CD4-positive, alpha-beta T cell (primary cell): ENCODE data around the gene ABCB11. TPM values are rescaled to one million over a fixed set of nuclear protein-coding genes. Genes with fewer than 3 reads are reported as not detected.

Experiments
- ATAC-seq: fragments of 200-7000 bp; cut with Tn5 transposase; one replicate; pipeline ENCODE4 v1.10.0; 2022; ENCODE audit warnings: mild to moderate bottlenecking; ENCODE audit not compliant: poor library complexity
- CTCF ChIA-PET: fragments of 350-600 bp; sonication (Branson Sonifier 250); formaldehyde crosslinking; loops from one replicate; lab custom pipeline; 2021; ENCODE audit warnings: antibody characterized with exemption, inconsistent platforms; lab: Charles Lee
- POLR2A ChIA-PET: fragments of 350-600 bp; sonication (Branson Sonifier 250); formaldehyde crosslinking; loops from one replicate; lab custom pipeline; 2021; ENCODE audit warnings: antibody characterized with exemption, inconsistent platforms; lab: Charles Lee
- DNase-seq, 14 experiments: peaks; one replicate each; pipeline ENCODE4 v3.0.0-alpha.2; 2013 to 2020; ENCODE audit warnings: mixed read lengths in 2 of 14
- H3K27ac ChIP-seq, 2 donors: one replicate each; pipeline versions ENCODE4 v1.5.1 to v1.7.0; 2013; ENCODE audit warnings: low read length in 2 of 2, low read depth in 1 of 2, mild to moderate bottlenecking in 1 of 2
- H3K27me3 ChIP-seq, 2 experiments: 1 replicate in 1 of 2; 2 replicates in 1 of 2; pipeline versions ENCODE4 v1.6.1 to v1.7.0; 2013; ENCODE audit warnings: low read length in 2 of 2, control low read depth in 1 of 2, mild to moderate bottlenecking in 1 of 2, moderate library complexity in 1 of 2; ENCODE audit not compliant: insufficient read depth in 2 of 2, control insufficient read depth in 1 of 2
- H3K36me3 ChIP-seq: one replicate; pipeline ENCODE4 v1.6.1; 2013; ENCODE audit warnings: low read length, control low read depth; ENCODE audit not compliant: insufficient read depth
- H3K4me1 ChIP-seq: one replicate; pipeline ENCODE4 v1.6.1; 2013; ENCODE audit warnings: low read length, control low read depth; ENCODE audit not compliant: insufficient read depth
- H3K4me3 ChIP-seq: one replicate; pipeline ENCODE4 v1.5.1; 2013; ENCODE audit warnings: mild to moderate bottlenecking, low read length, moderate library complexity
- H3K9me3 ChIP-seq, 2 experiments: 1 replicate in 1 of 2; 2 replicates in 1 of 2; pipeline versions ENCODE4 v1.6.1 to v1.7.0; 2013; ENCODE audit warnings: low read length in 2 of 2, mild to moderate bottlenecking in 2 of 2, control low read depth in 1 of 2, moderate library complexity in 1 of 2; ENCODE audit not compliant: control insufficient read depth in 1 of 2, insufficient read depth in 1 of 2
- H3K27ac Mint-ChIP-seq: one replicate; pipeline ENCODE4 v1.8.0; 2020; ENCODE audit warnings: mixed read lengths
- H3K27me3 Mint-ChIP-seq: one replicate; pipeline ENCODE4 v1.8.0; 2021; ENCODE audit warnings: mixed read lengths
- H3K36me3 Mint-ChIP-seq: one replicate; pipeline ENCODE4 v1.8.0; 2021; ENCODE audit warnings: low read depth, mixed read lengths
- H3K4me1 Mint-ChIP-seq: one replicate; pipeline ENCODE4 v1.8.0; 2021; ENCODE audit warnings: low read depth, mixed read lengths
- H3K4me3 Mint-ChIP-seq: one replicate; pipeline ENCODE4 v1.8.0; 2020; ENCODE audit warnings: mild to moderate bottlenecking, mixed read lengths
- H3K9me3 Mint-ChIP-seq: one replicate; pipeline ENCODE4 v1.8.0; 2020; ENCODE audit warnings: mixed read lengths
- CTCF ChIP-seq: fragments of 200-600 bp; IDR thresholded peaks from one replicate; pipeline ENCODE4 v1.8.0; 2022; ENCODE audit warnings: antibody characterized with exemption, mild to moderate bottlenecking
- intact Hi-C, 2 experiments: fragments of 100-400 bp; cut with DNase I in 1 of 2; cut with micrococcal nuclease in 1 of 2; formaldehyde crosslinking; loops; one replicate each; pipeline versions ENCODE4 v1.15.1 to v1.9.0; 2023 to 2025; cut with DNase I, micrococcal nuclease
- total RNA-seq, 174 experiments: library from RNA in 2 of 174; stranded (reverse) in 2 of 174; gene quantifications; one replicate each; pipeline ENCODE4 v1.2.3 and lab custom pipeline; 2021 to 2026

ABCB11 gene
- total RNA-seq, 2 experiments from 2014 or later, result not detected

DNA sequence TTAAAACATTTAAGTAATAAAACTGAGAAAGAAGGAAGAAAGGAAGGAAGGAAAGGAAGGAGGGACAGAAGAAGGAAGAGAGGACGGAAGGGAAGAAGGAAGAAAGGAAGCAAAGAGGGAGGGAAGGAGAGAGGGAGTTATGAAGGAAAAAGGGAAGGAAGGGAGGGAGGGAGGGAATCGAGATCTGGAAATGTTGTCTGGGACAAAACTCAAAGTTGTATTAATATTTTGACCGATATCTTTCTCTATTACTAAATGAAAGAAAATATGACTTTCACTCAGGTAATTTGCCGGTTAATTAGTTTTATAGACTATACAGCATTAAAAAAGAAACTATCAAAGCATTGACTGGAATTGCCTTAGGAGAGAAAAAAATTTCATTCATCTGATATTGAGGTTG, 85.6 kb downstream of the ABCB11 start:
- no peak for ATAC-seq
- no peak overlapping the region for H3K4me3 ChIP-seq
- H3K27me3 Mint-ChIP-seq, result no peaks in the 10 kb centered on the region
- no peak for TF ChIP-seq CTCF
- no peak overlapping the region for H3K27ac Mint-ChIP-seq
- H3K9me3 ChIP-seq, result no peaks in the 10 kb centered on the region
- no peaks in the 10 kb centered on the region for H3K4me1 ChIP-seq
- H3K27ac ChIP-seq, result no peak overlapping the region
- CTCF ChIA-PET, result interaction anchor here (2.8 kb wide), 1 partner anchor 16 kb away, joined by 7 read pairs; no protein-coding TSS in a partner anchor
- no peaks in the 10 kb centered on the region for H3K4me1 Mint-ChIP-seq
- intact Hi-C loops, result no loop called here
- no peak overlapping the region for H3K4me3 Mint-ChIP-seq
- H3K27me3 ChIP-seq, result no peaks in the 10 kb centered on the region
- DNase-seq, result no peak
- POLR2A ChIA-PET, result no interaction called here
- no peaks in the 10 kb centered on the region for H3K9me3 Mint-ChIP-seq
- H3K36me3 ChIP-seq, result no peaks in the 10 kb centered on the region
- no peaks in the 10 kb centered on the region for H3K36me3 Mint-ChIP-seq

DNA sequence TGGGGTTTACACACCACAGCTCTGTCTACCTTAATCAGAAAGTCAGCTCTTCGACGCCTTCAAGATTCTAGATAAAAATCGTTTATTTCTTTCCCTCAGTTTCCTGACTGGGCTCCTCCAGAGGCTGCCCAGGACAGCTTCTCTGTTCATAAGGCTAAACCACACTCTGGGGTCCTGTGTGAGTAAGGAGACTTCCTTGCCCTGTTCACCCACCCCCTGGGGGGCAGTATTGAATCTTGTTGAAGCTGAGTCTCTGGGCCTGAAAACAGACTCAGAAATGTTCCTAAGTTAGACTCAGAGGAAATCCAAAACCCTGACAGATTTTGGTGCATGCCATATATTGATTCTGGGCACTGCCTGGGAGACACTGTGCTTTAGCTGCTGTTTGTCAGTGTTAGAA, 87.1 kb downstream of the ABCB11 start:
- no peak for DNase-seq
- TF ChIP-seq CTCF, result no peak
- ChIA-PET POLR2A (no interaction called here), CTCF (no interaction called here)
- no peak overlapping the region for H3K27ac ChIP-seq
- Mint-ChIP-seq H3K27ac (no peak overlapping the region), H3K36me3 (no peaks in the 10 kb centered on the region), H3K27me3 (no peaks in the 10 kb centered on the region), H3K4me3 (no peak overlapping the region), H3K4me1 (no peaks in the 10 kb centered on the region), H3K9me3 (no peaks in the 10 kb centered on the region)
- no peaks in the 10 kb centered on the region for H3K36me3 ChIP-seq
- H3K4me1 ChIP-seq, result no peaks in the 10 kb centered on the region
- ATAC-seq, result no peak
- H3K4me3 ChIP-seq, result no peak overlapping the region
- intact Hi-C loops, result no loop called here
- no peaks in the 10 kb centered on the region for H3K27me3 ChIP-seq
- H3K9me3 ChIP-seq, result no peaks in the 10 kb centered on the region

GRCh38 chr2:168941297-168941696, 89.8 kb downstream of the ABCB11 start:
- Histone ChIP-seq H3K9me3 (no peaks in the 10 kb centered on the region), H3K27me3 (no peaks in the 10 kb centered on the region), H3K36me3 (no peaks in the 10 kb centered on the region), H3K27ac (no peak overlapping the region), H3K4me3 (no peak overlapping the region), H3K4me1 (no peaks in the 10 kb centered on the region)
- no peaks in the 10 kb centered on the region for H3K36me3 Mint-ChIP-seq
- H3K4me3 Mint-ChIP-seq, result no peak overlapping the region
- ATAC-seq (no peak), DNase-seq (no peak)
- no peak for TF ChIP-seq CTCF
- CTCF ChIA-PET, result no interaction called here
- no peaks in the 10 kb centered on the region for H3K4me1 Mint-ChIP-seq
- no peak overlapping the region for H3K27ac Mint-ChIP-seq
- H3K27me3 Mint-ChIP-seq, result no peaks in the 10 kb centered on the region
- intact Hi-C loops, result no loop called here
- H3K9me3 Mint-ChIP-seq, result no peaks in the 10 kb centered on the region
- POLR2A ChIA-PET, result no interaction called here
